IMR-90 (cell line): ENCODE results near the gene ATG10. TPM values are rescaled to one million over a fixed set of nuclear protein-coding genes. Genes with fewer than 3 reads are reported as not detected.

ENCODE experiments used
- ATAC-seq: fragments of 200-7000 bp; cut with Tn5 transposase; 2 replicates; pipeline ENCODE4 v1.9.1; 2020; ENCODE audit warnings: low read depth, mild to moderate bottlenecking, moderate library complexity
- BruUV-seq: library from RNA; stranded (reverse); fragments of 400-500 nt; replicated peaks from 2 replicates; lab custom pipeline; 2021; lab: Mats Ljungman, UMichigan
- CTCF ChIA-PET: fragments of 300-600 bp; formaldehyde crosslinking; extraction: SDS; loops from one replicate; lab custom pipeline; 2021; ENCODE audit warnings: antibody characterized with exemption; lab: Yijun Ruan, JAX
- POLR2A ChIA-PET: fragments of 300-600 bp; sonication (Branson Sonifier 250); formaldehyde crosslinking; loops from one replicate; lab custom pipeline; 2022; ENCODE audit warnings: antibody characterized with exemption; ENCODE audit not compliant: unreplicated experiment; lab: Charles Lee
- DNase-seq: peaks from one replicate; pipeline ENCODE4 v3.0.0; 2013
- H2AFZ ChIP-seq: replicated peaks from 2 replicates; pipeline ENCODE3; 2013; ENCODE audit warnings: low read length, mild to moderate bottlenecking; ENCODE audit not compliant: poor library complexity
- H2AK5ac ChIP-seq: 2 replicates; pipeline ENCODE4 v1.6.1; 2013; ENCODE audit warnings: low read depth, low read length, inconsistent platforms
- H2AK9ac ChIP-seq: replicated peaks from 2 replicates; pipeline ENCODE3; 2013; ENCODE audit warnings: mild to moderate bottlenecking, low read depth, low read length, moderate library complexity; ENCODE audit not compliant: poor library complexity
- H2BK120ac ChIP-seq: 2 replicates; pipeline ENCODE4 v1.6.1; 2013; ENCODE audit warnings: low read depth, low read length, inconsistent platforms
- H2BK15ac ChIP-seq: 3 replicates; pipeline ENCODE4 v1.6.1; 2013; ENCODE audit warnings: low read depth, low read length, inconsistent platforms
- H2BK20ac ChIP-seq: 2 replicates; pipeline ENCODE4 v1.6.1; 2013; ENCODE audit warnings: low read depth, mild to moderate bottlenecking, inconsistent platforms, low read length, moderate library complexity
- H2BK5ac ChIP-seq: 2 replicates; pipeline ENCODE4 v1.6.1; 2013; ENCODE audit warnings: mild to moderate bottlenecking, low read depth, low read length, inconsistent platforms; ENCODE audit not compliant: poor library complexity, severe bottlenecking
- H3K14ac ChIP-seq: replicated peaks from 2 replicates; pipeline ENCODE4 v1.6.1; 2013; ENCODE audit warnings: low read depth, low read length, inconsistent platforms
- H3K18ac ChIP-seq: 2 replicates; pipeline ENCODE4 v1.6.1; 2013; ENCODE audit warnings: low read depth, low read length, control low read depth
- H3K23ac ChIP-seq: 2 replicates; pipeline ENCODE4 v1.6.1; 2013; ENCODE audit warnings: low read depth, low read length, inconsistent platforms
- H3K27ac ChIP-seq: 2 replicates; pipeline ENCODE4 v1.5.1; 2013; ENCODE audit warnings: mild to moderate bottlenecking, control low read depth, low read length; ENCODE audit not compliant: insufficient read depth
- H3K27me3 ChIP-seq: 2 replicates; pipeline ENCODE4 v1.6.1; 2013; ENCODE audit warnings: low read length; ENCODE audit not compliant: control insufficient read depth, insufficient read depth
- H3K36me3 ChIP-seq: 2 replicates; pipeline ENCODE4 v1.6.1; 2013; ENCODE audit warnings: low read length, mixed read lengths; ENCODE audit not compliant: control insufficient read depth, insufficient read depth
- H3K4ac ChIP-seq: 2 replicates; pipeline ENCODE4 v1.6.1; 2013; ENCODE audit warnings: low read depth, low read length, inconsistent platforms
- H3K4me1 ChIP-seq: 2 replicates; pipeline ENCODE4 v1.6.1; 2013; ENCODE audit warnings: low read length, mixed read lengths; ENCODE audit not compliant: control insufficient read depth, insufficient read depth
- H3K4me2 ChIP-seq: 2 replicates; pipeline ENCODE4 v1.6.1; 2013; ENCODE audit warnings: low read depth, mild to moderate bottlenecking, control low read depth, low read length, moderate library complexity
- H3K4me3 ChIP-seq: 2 replicates; pipeline ENCODE4 v1.5.1; 2013; ENCODE audit warnings: low read depth, mild to moderate bottlenecking, control low read depth, low read length, moderate library complexity; ENCODE audit not compliant: insufficient read depth
- H3K56ac ChIP-seq: 2 replicates; pipeline ENCODE4 v1.6.1; 2013; ENCODE audit warnings: low read length, inconsistent platforms; ENCODE audit not compliant: insufficient read depth; ENCODE audit errors: extremely low read depth
- H3K79me1 ChIP-seq, 2 experiments: 2 replicates each; pipeline ENCODE4 v1.6.1; 2013; ENCODE audit warnings: low read length in 2 of 2, inconsistent platforms in 1 of 2, low read depth in 1 of 2
- H3K9ac ChIP-seq: 2 replicates; pipeline ENCODE4 v1.6.1; 2013; ENCODE audit warnings: low read depth, low read length, control low read depth
- H3K9me1 ChIP-seq: 2 replicates; pipeline ENCODE4 v1.6.1; 2013; ENCODE audit warnings: low read length, inconsistent platforms; ENCODE audit not compliant: insufficient read depth
- H3K9me3 ChIP-seq: 2 replicates; pipeline ENCODE4 v1.6.1; 2013; ENCODE audit warnings: low read length; ENCODE audit not compliant: control insufficient read depth, insufficient read depth
- H4K20me1 ChIP-seq: 2 replicates; pipeline ENCODE4 v1.6.1; 2013; ENCODE audit warnings: low read length, inconsistent platforms; ENCODE audit not compliant: insufficient read depth
- H4K5ac ChIP-seq: 2 replicates; pipeline ENCODE4 v1.6.1; 2013; ENCODE audit warnings: mild to moderate bottlenecking, low read depth, low read length, control low read depth
- H4K8ac ChIP-seq, 2 experiments: 2 replicates each; pipeline ENCODE4 v1.6.1; 2013; ENCODE audit warnings: low read depth in 2 of 2, low read length in 2 of 2, control low read depth in 1 of 2, inconsistent platforms in 1 of 2
- H4K91ac ChIP-seq: 2 replicates; pipeline ENCODE4 v1.6.1; 2013; ENCODE audit warnings: low read depth, low read length, inconsistent platforms; ENCODE audit not compliant: insufficient read depth
- BHLHE40 ChIP-seq: fragments of 150-350 bp; IDR thresholded peaks from 2 replicates; pipeline ENCODE4 v1.6.1; 2016; ENCODE audit warnings: mild to moderate bottlenecking, low read depth, low read length
- CEBPB ChIP-seq: IDR thresholded peaks from 2 replicates; pipeline ENCODE4 v1.6.1; 2012; ENCODE audit warnings: low read depth, low read length, improper control_type of control experiment
- CHD1 ChIP-seq: IDR thresholded peaks from 2 replicates; pipeline ENCODE4 v1.6.1; 2012; ENCODE audit warnings: low read depth, low read length, improper control_type of control experiment
- MAFK ChIP-seq: IDR thresholded peaks from 2 replicates; pipeline ENCODE4 v1.6.1; 2012; ENCODE audit warnings: low read depth, low read length, improper control_type of control experiment
- MAZ ChIP-seq: IDR thresholded peaks from 2 replicates; pipeline ENCODE4 v1.6.1; 2012; ENCODE audit warnings: low read depth, mild to moderate bottlenecking, low read length, improper control_type of control experiment, moderate library complexity, borderline replicate concordance
- NFE2L2 ChIP-seq: fragments of 150-350 bp; IDR thresholded peaks from 2 replicates; pipeline ENCODE4 v1.6.1; 2016; ENCODE audit warnings: low read depth, mild to moderate bottlenecking, low read length
- POLR2A ChIP-seq: IDR thresholded peaks from 2 replicates; pipeline ENCODE4 v1.6.1; 2012; ENCODE audit warnings: mild to moderate bottlenecking, low read depth, low read length
- RFX5 ChIP-seq: IDR thresholded peaks from 2 replicates; pipeline ENCODE4 v1.8.0; 2012; ENCODE audit warnings: low read depth, mild to moderate bottlenecking, low read length, moderate library complexity
- USF2 ChIP-seq: fragments of 150-350 bp; IDR thresholded peaks from 2 replicates; pipeline ENCODE4 v1.6.1; 2017; ENCODE audit warnings: mild to moderate bottlenecking, antibody characterized with exemption, low read length, low read depth
- dilution Hi-C: fragments of 300-500 bp; cut with HindIII; formaldehyde crosslinking; loops from one replicate; pipeline ENCODE4 v1.14.3; 2018; ENCODE audit warnings: low sequenced_read_pairs; ENCODE audit not compliant: unreplicated experiment
- in situ Hi-C: fragments of 300-500 bp; cut with MboI; formaldehyde crosslinking; loops from 3 replicates; pipeline ENCODE4 v1.14.3; 2019; ENCODE audit warnings: low sequenced_read_pairs, inconsistent platforms, mixed read lengths
- intact Hi-C: fragments of 100-400 bp; cut with micrococcal nuclease; formaldehyde crosslinking; loops from 2 replicates; pipeline ENCODE4 v1.10.0; 2022
- polyA plus RNA-seq, 3 experiments: library from polyadenylated mRNA; depleted of rRNA; stranded (reverse); fragments of >200 nt; gene quantifications; 2 replicates each; pipeline ENCODE4 v1.2.3, GENCODE V29; 2012; ENCODE audit warnings: low replicate concordance in 1 of 3
- total RNA-seq: library from RNA; depleted of rRNA; stranded (reverse); fragments of >200 nt; gene quantifications from 2 replicates; pipeline ENCODE4 v1.2.3, GENCODE V29; 2012

ATG10 gene
- total and polyA plus RNA-seq, 2 of the 4 experiments (the other 2 are of a cell fraction) = 3.4 to 8.1 TPM

- CTCF ChIA-PET = no interaction called here
- no peak overlapping the region for H3K18ac ChIP-seq
Observed at GRCh38 chr5:82149434-82149833, 177.6 kb downstream of the ATG10 start.

More at GRCh38 chr5:82149434-82149833, 177.6 kb downstream of the ATG10 start:
- no peak overlapping the region for H3K27ac ChIP-seq
- no peak overlapping the region for H3K4me2 ChIP-seq
- H3K4me3 ChIP-seq = no peak overlapping the region
- no peak overlapping the region for H2BK120ac ChIP-seq
- dilution Hi-C loops (no loop called here), in situ Hi-C loops (no loop called here), intact Hi-C loops (no loop called here)
- no peak overlapping the region for H2BK20ac ChIP-seq
- H3K23ac ChIP-seq = no peak overlapping the region; the same call in 1 of the 2 replicates
- H3K4me1 ChIP-seq = no peaks in the 10 kb centered on the region
- TF ChIP-seq MAZ (no peak), BHLHE40 (no peak), USF2 (no peak), POLR2A (no peak), CEBPB (no peak), CHD1 (no peak), MAFK (no peak), RFX5 (no peak), NFE2L2 (no peak)
- no peaks in the 10 kb centered on the region for H3K36me3 ChIP-seq
- no TSS peak for BruUV-seq
- H3K27me3 ChIP-seq = no peaks in the 10 kb centered on the region
- H4K8ac ChIP-seq = no peak overlapping the region
- no peak overlapping the region for H3K4ac ChIP-seq
- H2AFZ ChIP-seq = no peak overlapping the region
- no peak overlapping the region for H4K91ac ChIP-seq
- H3K9ac ChIP-seq = no peak overlapping the region
- no peaks in the 10 kb centered on the region for H3K9me3 ChIP-seq
- DNase-seq (no peak), ATAC-seq (no peak)
- no peaks in the 10 kb centered on the region for H3K9me1 ChIP-seq
- H2AK9ac ChIP-seq = no peak overlapping the region
- H2BK15ac ChIP-seq = no peak overlapping the region
- no peak overlapping the region for H3K14ac ChIP-seq
- H4K5ac ChIP-seq = no peak overlapping the region
- H4K20me1 ChIP-seq = no peaks in the 10 kb centered on the region
- H3K79me1 ChIP-seq = no peaks in the 10 kb centered on the region; a peak in 1 of 4 replicates
- no peak overlapping the region for H3K56ac ChIP-seq
- H2AK5ac ChIP-seq = no peak overlapping the region
- POLR2A ChIA-PET = no interaction called here
- no peak overlapping the region for H2BK5ac ChIP-seq
